GM12865 (cell line): ENCODE data around the gene KRTAP29-1.

Experiments used
- DNase-seq: peaks from one replicate; pipeline ENCODE4 v3.0.0; 2010; ENCODE audit warnings: low read depth
- H3K4me3 ChIP-seq: 2 replicates; pipeline ENCODE4 v1.5.1; 2011; ENCODE audit warnings: mild to moderate bottlenecking, low read depth, low read length, control low read depth
- CTCF ChIP-seq: IDR thresholded peaks from 2 replicates; pipeline ENCODE4 v1.5.1; 2011; ENCODE audit warnings: low read length, control low read depth, low read depth, inconsistent platforms; ENCODE audit not compliant: insufficient read depth; ENCODE audit errors: missing control alignments

The KRTAP29-1 gene

GRCh38 chr17:41298458-41299135, 4.1 kb downstream of the KRTAP29-1 start:
- no peak for TF ChIP-seq CTCF
- DNase-seq = no peak
- H3K4me3 ChIP-seq = no peak overlapping the region

- no peak for DNase-seq
- no peak for TF ChIP-seq CTCF
- H3K4me3 ChIP-seq = no peak overlapping the region
Measured at GRCh38 chr17:41296846-41297245, 5.8 kb downstream of the KRTAP29-1 start.

GRCh38 chr17:41294016-41294415, 8.6 kb downstream of the KRTAP29-1 start:
- TF ChIP-seq CTCF = no peak
- DNase-seq = no peak

GRCh38 chr17:41287050-41287449, 15.6 kb downstream of the KRTAP29-1 start:
- H3K4me3 ChIP-seq = no peak overlapping the region
- TF ChIP-seq CTCF = no peak
- DNase-seq = no peak

More at GRCh38 chr17:41294016-41294415, 8.6 kb downstream of the KRTAP29-1 start:
- H3K4me3 ChIP-seq = no peak overlapping the region

- no peak for DNase-seq
- TF ChIP-seq CTCF = no peak
- no peak overlapping the region for H3K4me3 ChIP-seq
Measured at GRCh38 chr17:41284546-41284945, 18.1 kb downstream of the KRTAP29-1 start.

GRCh38 chr17:41284043-41284442, 18.6 kb downstream of the KRTAP29-1 start:
- no peak overlapping the region for H3K4me3 ChIP-seq
- no peak for DNase-seq
- no peak for TF ChIP-seq CTCF
